GM12874 (cell line): ENCODE data around the gene DNAJC11.

Experiments used
- CTCF ChIP-seq: IDR thresholded peaks from 2 replicates; pipeline ENCODE4 v1.5.1; 2011; ENCODE audit warnings: low read depth, mild to moderate bottlenecking, control low read depth, low read length, moderate library complexity; ENCODE audit not compliant: insufficient read depth

DNAJC11 gene

GRCh38 chr1:6601923-6602668, 99.5 kb downstream of the DNAJC11 start:
- no peak for TF ChIP-seq CTCF

- no peak for TF ChIP-seq CTCF
These were observed 100.3 kb downstream of the DNAJC11 start for GRCh38 chr1:6601049-6601922.

GRCh38 chr1:6600410-6601048, 101.1 kb downstream of the DNAJC11 start:
- TF ChIP-seq CTCF, result no peak

GRCh38 chr1:6599141-6599975, 102.3 kb downstream of the DNAJC11 start:
- TF ChIP-seq CTCF, result no peak

GRCh38 chr1:6597777-6598131, 103.9 kb downstream of the DNAJC11 start:
- no peak for TF ChIP-seq CTCF

- no peak for TF ChIP-seq CTCF
These were observed 104.5 kb downstream of the DNAJC11 start for GRCh38 chr1:6596886-6597776.
